Ishikawa (cell line): ENCODE data around the gene TXNDC2.

Source experiments
- CEBPB ChIP-seq: IDR thresholded peaks from 2 replicates; pipeline ENCODE4 v1.6.1; 2012
- CREB1 ChIP-seq: IDR thresholded peaks from 2 replicates; pipeline ENCODE4 v1.6.1; 2012; ENCODE audit warnings: low read depth
- EGR1 ChIP-seq: IDR thresholded peaks from 2 replicates; pipeline ENCODE4 v1.6.1; 2012
- EP300 ChIP-seq: IDR thresholded peaks from 2 replicates; pipeline ENCODE4 v1.6.1; 2012; ENCODE audit warnings: borderline replicate concordance
- FOXM1 ChIP-seq: IDR thresholded peaks from 2 replicates; pipeline ENCODE4 v1.6.1; 2012; ENCODE audit warnings: low read depth, borderline replicate concordance
- MAX ChIP-seq: IDR thresholded peaks from 2 replicates; pipeline ENCODE4 v1.6.1; 2012
- NFIC ChIP-seq: IDR thresholded peaks from 2 replicates; pipeline ENCODE4 v1.6.1; 2012
- RAD21 ChIP-seq: IDR thresholded peaks from 2 replicates; pipeline ENCODE4 v1.6.1; 2012; ENCODE audit warnings: low read depth
- REST ChIP-seq: IDR thresholded peaks from 2 replicates; pipeline ENCODE4 v1.6.1; 2012; ENCODE audit warnings: low read depth, mild to moderate bottlenecking
- TAF1 ChIP-seq: IDR thresholded peaks from 2 replicates; pipeline ENCODE4 v1.6.1; 2012; ENCODE audit warnings: low read depth, mild to moderate bottlenecking
- TCF12 ChIP-seq: IDR thresholded peaks from 2 replicates; pipeline ENCODE4 v1.6.1; 2012; ENCODE audit warnings: low read depth
- TEAD4 ChIP-seq: IDR thresholded peaks from 2 replicates; pipeline ENCODE4 v1.6.1; 2012
- USF1 ChIP-seq: IDR thresholded peaks from 2 replicates; pipeline ENCODE4 v1.6.1; 2012
- YY1 ChIP-seq: IDR thresholded peaks from 2 replicates; pipeline ENCODE4 v1.6.1; 2012; ENCODE audit warnings: low read depth
- ZBTB7A ChIP-seq: IDR thresholded peaks from 2 replicates; pipeline ENCODE4 v1.6.1; 2012; ENCODE audit warnings: low read depth

Gene TXNDC2

GRCh38 chr18:9910071-9910470, 24.3 kb downstream of the TXNDC2 start:
- TF ChIP-seq USF1 (no peak), RAD21 (no peak), EP300 (no peak), REST (no peak)

- TF ChIP-seq RAD21 = no peak
- no peak for TF ChIP-seq TAF1
- TF ChIP-seq FOXM1 = no peak
- TF ChIP-seq CREB1 = no peak
- no peak for TF ChIP-seq NFIC
- TF ChIP-seq TEAD4 = no peak
- no peak for TF ChIP-seq MAX
- TF ChIP-seq USF1 = no peak
- TF ChIP-seq TCF12 = no peak
- TF ChIP-seq CEBPB = no peak
- TF ChIP-seq EGR1 = no peak
- TF ChIP-seq REST = no peak
- no peak for TF ChIP-seq YY1
- no peak for TF ChIP-seq ZBTB7A
- no peak for TF ChIP-seq EP300
Observed at GRCh38 chr18:9910661-9911060, 24.9 kb downstream of the TXNDC2 start.

GRCh38 chr18:9911226-9911625, 25.5 kb downstream of the TXNDC2 start:
- TF ChIP-seq MAX (no peak), CEBPB (no peak), TAF1 (no peak), YY1 (no peak), CREB1 (no peak), EGR1 (no peak), EP300 (no peak), ZBTB7A (no peak), USF1 (no peak), TCF12 (no peak), FOXM1 (no peak), REST (no peak), NFIC (no peak), TEAD4 (no peak), RAD21 (no peak)

- TF ChIP-seq YY1 (no peak), EP300 (no peak), CREB1 (no peak), REST (no peak), TCF12 (no peak), ZBTB7A (no peak), TEAD4 (no peak), EGR1 (no peak), TAF1 (no peak), NFIC (no peak), FOXM1 (no peak), USF1 (no peak), CEBPB (no peak), MAX (no peak), RAD21 (no peak)
Observed at GRCh38 chr18:9913151-9913525, 27.4 kb downstream of the TXNDC2 start.
